Endothelial cell of umbilical vein (primary cell): ENCODE data around the gene FKBP14. TPM values are rescaled to one million over a fixed set of nuclear protein-coding genes. Genes with fewer than 3 reads are reported as not detected.

Experiments used
- BruUV-seq: library from RNA; stranded (reverse); fragments of 400-500 nt; replicated peaks from 2 replicates; lab custom pipeline; 2021; lab: Mats Ljungman, UMichigan
- CTCF ChIA-PET: fragments of 300-600, 350-600 bp; sonication (Branson Sonifier 250); formaldehyde crosslinking; loops from one replicate; lab custom pipeline; 2021; ENCODE audit warnings: antibody characterized with exemption, inconsistent platforms; lab: Charles Lee
- POLR2A ChIA-PET: fragments of 300-600, 350-600 bp; sonication (Branson Sonifier 250); formaldehyde crosslinking; loops from one replicate; lab custom pipeline; 2021; ENCODE audit warnings: antibody characterized with exemption, inconsistent platforms; lab: Charles Lee
- DNase-seq: peaks from one replicate; pipeline ENCODE4 v3.0.0-alpha.2; 2011; ENCODE audit warnings: low read depth, low spot score
- FAIRE-seq: peaks from 2 replicates; lab custom pipeline; 2011; peaks lifted over from hg19 to GRCh38; lab: Jason Lieb, UNC
- H2AFZ ChIP-seq: 2 replicates; pipeline ENCODE4 v1.6.0; 2012; ENCODE audit warnings: low read depth, low read length, control low read depth, inconsistent platforms
- H3K27ac ChIP-seq: 2 replicates; pipeline ENCODE4 v1.5.1; 2011; ENCODE audit warnings: low read depth, mild to moderate bottlenecking, control low read depth, low read length, moderate library complexity; ENCODE audit not compliant: insufficient read depth
- H3K27me3 ChIP-seq, 2 experiments: 2 replicates each; pipeline versions ENCODE4 v1.6.0 to v1.6.1; 2011; ENCODE audit warnings: low read length in 2 of 2, mixed read lengths in 1 of 2; ENCODE audit not compliant: control insufficient read depth in 2 of 2, insufficient read depth in 2 of 2
- H3K36me3 ChIP-seq, 2 experiments: 2 replicates in 1 of 2; 3 replicates in 1 of 2; pipeline ENCODE4 v1.5.1; 2011; ENCODE audit warnings: low read length in 2 of 2, mild to moderate bottlenecking in 1 of 2, moderate library complexity in 1 of 2; ENCODE audit not compliant: control insufficient read depth in 2 of 2, insufficient read depth in 2 of 2; ENCODE audit errors: extremely low read depth in 1 of 2
- H3K4me1 ChIP-seq: 3 replicates; pipeline ENCODE4 v1.5.1; 2011; ENCODE audit warnings: mild to moderate bottlenecking, low read length; ENCODE audit not compliant: control insufficient read depth, insufficient read depth; ENCODE audit errors: extremely low read depth
- H3K4me2 ChIP-seq: 2 replicates; pipeline ENCODE4 v1.6.1; 2011; ENCODE audit warnings: low read length, control low read depth, mixed read lengths; ENCODE audit not compliant: insufficient read depth
- H3K4me3 ChIP-seq, 3 experiments: fragments of 200-600 bp in 1 of 3; sonication (generic), shearing (Covaris generic) in 1 of 3; replicated peaks in 1 of 3; 2 replicates each; pipeline ENCODE4 v1.5.1; 2011 to 2016; ENCODE audit warnings: control low read depth in 3 of 3, low read length in 3 of 3, mild to moderate bottlenecking in 2 of 3, inconsistent platforms in 1 of 3, low read depth in 1 of 3, moderate library complexity in 1 of 3; ENCODE audit not compliant: insufficient read depth in 1 of 3
- H3K79me2 ChIP-seq: 2 replicates; pipeline ENCODE4 v1.6.0; 2012; ENCODE audit warnings: low read length, inconsistent platforms; ENCODE audit not compliant: control insufficient read depth, insufficient read depth
- H3K9ac ChIP-seq: replicated peaks from 2 replicates; pipeline ENCODE3; 2011; ENCODE audit warnings: low read length, control low read depth; ENCODE audit not compliant: insufficient read depth; ENCODE audit errors: extremely low read depth
- H3K9me1 ChIP-seq: replicated peaks from 3 replicates; pipeline ENCODE4 v1.6.0; 2011; ENCODE audit warnings: mild to moderate bottlenecking, low read length; ENCODE audit not compliant: control insufficient read depth, insufficient read depth; ENCODE audit errors: extremely low read depth
- H3K9me3 ChIP-seq: replicated peaks from 2 replicates; pipeline ENCODE4 v1.5.1; 2012; ENCODE audit warnings: low read length, inconsistent platforms; ENCODE audit not compliant: control insufficient read depth, insufficient read depth
- H4K20me1 ChIP-seq: replicated peaks from 2 replicates; pipeline ENCODE3; 2011; ENCODE audit warnings: mild to moderate bottlenecking, low read length; ENCODE audit not compliant: control insufficient read depth, insufficient read depth; ENCODE audit errors: extremely low read depth
- EZH2 ChIP-seq: IDR thresholded peaks from 2 replicates; pipeline ENCODE4 v1.6.1; 2012; ENCODE audit warnings: borderline replicate concordance, low read depth, mild to moderate bottlenecking, moderate library complexity, low read length, inconsistent platforms; ENCODE audit not compliant: severe bottlenecking
- FOS ChIP-seq: IDR thresholded peaks from 2 replicates; pipeline ENCODE4 v1.6.1; 2011; ENCODE audit warnings: mild to moderate bottlenecking, low read length, moderate library complexity, borderline replicate concordance; ENCODE audit not compliant: insufficient read depth
- GATA2 ChIP-seq: IDR thresholded peaks from 2 replicates; pipeline ENCODE4 v1.7.0; 2011; ENCODE audit warnings: low read depth, mild to moderate bottlenecking, moderate library complexity, mixed read lengths, low read length; ENCODE audit not compliant: insufficient read length, insufficient read depth
- JUN ChIP-seq: IDR thresholded peaks from 2 replicates; pipeline ENCODE4 v1.6.1; 2011; ENCODE audit warnings: borderline replicate concordance, low read depth; ENCODE audit not compliant: insufficient read length, insufficient read depth
- MYC ChIP-seq: IDR thresholded peaks from one replicate; pipeline ENCODE4 v1.6.1; 2011; ENCODE audit warnings: mild to moderate bottlenecking, low read depth, low read length
- POLR2A ChIP-seq: IDR thresholded peaks from 2 replicates; pipeline ENCODE4 v1.6.1; 2012; ENCODE audit warnings: low read depth, mild to moderate bottlenecking, control low read depth, low read length
- POLR2AphosphoS5 ChIP-seq: IDR thresholded peaks from 2 replicates; pipeline ENCODE4 v1.6.1; 2012; ENCODE audit warnings: low read depth, mild to moderate bottlenecking, control low read depth, low read length, moderate library complexity; ENCODE audit not compliant: insufficient read depth
- dilution Hi-C: fragments of 300-500 bp; cut with MboI; formaldehyde crosslinking; loops from one replicate; pipeline ENCODE4 v1.15.0; 2019; ENCODE audit warnings: low sequenced_read_pairs; ENCODE audit not compliant: extremely low pct_ligation_motif_present
- intact Hi-C: fragments of 100-400 bp; cut with micrococcal nuclease; formaldehyde crosslinking; loops from one replicate; pipeline ENCODE4 v1.10.0; 2022
- polyA plus RNA-seq, 4 experiments: library from polyadenylated mRNA; depleted of rRNA in 3 of 4; stranded (reverse) in 3 of 4; unstranded in 1 of 4; fragments of >200 nt; gene quantifications; 2 replicates each; pipeline versions ENCODE4 v1.2.1 to v1.2.3, GENCODE V29; 2011 to 2012; ENCODE audit warnings: missing spikeins in 1 of 4
- total RNA-seq: library from RNA; stranded (reverse); gene quantifications from 2 replicates; pipeline ENCODE4 v1.2.3, GENCODE V29; 2021
- TF ChIP-seq, protein P1 (sequence below): IDR thresholded peaks from 2 replicates; pipeline ENCODE4 v1.6.1; 2011; ENCODE audit not compliant: insufficient read depth, insufficient read length
- TF ChIP-seq, protein P2 (sequence below), 2 donors: IDR thresholded peaks; 1 replicate in 1 of 2; 2 replicates in 1 of 2; pipeline ENCODE4 v1.5.1; 2011; ENCODE audit warnings: low read length in 2 of 2, mild to moderate bottlenecking in 2 of 2, moderate library complexity in 2 of 2, control low read depth in 1 of 2, inconsistent platforms in 1 of 2, low read depth in 1 of 2; ENCODE audit not compliant: insufficient read depth in 1 of 2; ENCODE audit errors: extremely low read depth in 1 of 2

The FKBP14 gene
- total and polyA plus RNA-seq, 2 donors (not counting 3 experiments of a cell fraction or from before 2014, with no cell fraction given): 9.8 to 37.4 TPM

DNA sequence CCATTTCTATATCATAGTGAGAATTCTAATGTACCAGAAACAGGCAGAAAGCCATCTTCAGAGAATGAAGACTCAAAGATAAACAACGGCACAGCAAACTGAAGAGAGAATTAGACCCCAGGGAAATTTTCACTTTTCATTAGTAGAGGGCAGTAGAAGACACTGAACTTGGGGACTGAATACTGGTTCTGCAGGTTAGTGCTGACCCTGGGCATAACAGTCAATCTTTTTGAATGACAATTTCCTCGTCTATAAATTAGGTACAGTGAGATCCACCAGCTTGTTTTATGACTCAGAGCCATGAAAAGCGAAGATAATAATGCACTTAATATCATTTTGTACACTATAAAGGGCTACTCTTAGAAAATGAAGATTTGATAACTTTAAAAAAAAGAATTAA lies 13.7 kb downstream of the FKBP14 start:
- POLR2A ChIA-PET: no interaction called here
- no peak overlapping the region for H3K27ac ChIP-seq
- no peaks in the 10 kb centered on the region for H4K20me1 ChIP-seq
- no peaks in the 10 kb centered on the region for H3K4me1 ChIP-seq
- H3K9ac ChIP-seq: no peak overlapping the region
- CTCF ChIA-PET: no interaction called here
- H3K9me3 ChIP-seq: no peaks in the 10 kb centered on the region
- dilution Hi-C loops: no loop called here
- H3K4me2 ChIP-seq: no peak overlapping the region
- no TSS peak for BruUV-seq
- H3K79me2 ChIP-seq: no peaks in the 10 kb centered on the region
- DNase-seq (no peak), FAIRE-seq (no peak)
- TF ChIP-seq POLR2A: no peak
- TF ChIP-seq EZH2: no peak
- no peak for TF ChIP-seq FOS
- no peak for TF ChIP-seq JUN
- TF ChIP-seq GATA2: no peak
- TF ChIP-seq, protein P1, sequence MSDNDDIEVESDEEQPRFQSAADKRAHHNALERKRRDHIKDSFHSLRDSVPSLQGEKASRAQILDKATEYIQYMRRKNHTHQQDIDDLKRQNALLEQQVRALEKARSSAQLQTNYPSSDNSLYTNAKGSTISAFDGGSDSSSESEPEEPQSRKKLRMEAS: no peak
- TF ChIP-seq, protein P2, sequence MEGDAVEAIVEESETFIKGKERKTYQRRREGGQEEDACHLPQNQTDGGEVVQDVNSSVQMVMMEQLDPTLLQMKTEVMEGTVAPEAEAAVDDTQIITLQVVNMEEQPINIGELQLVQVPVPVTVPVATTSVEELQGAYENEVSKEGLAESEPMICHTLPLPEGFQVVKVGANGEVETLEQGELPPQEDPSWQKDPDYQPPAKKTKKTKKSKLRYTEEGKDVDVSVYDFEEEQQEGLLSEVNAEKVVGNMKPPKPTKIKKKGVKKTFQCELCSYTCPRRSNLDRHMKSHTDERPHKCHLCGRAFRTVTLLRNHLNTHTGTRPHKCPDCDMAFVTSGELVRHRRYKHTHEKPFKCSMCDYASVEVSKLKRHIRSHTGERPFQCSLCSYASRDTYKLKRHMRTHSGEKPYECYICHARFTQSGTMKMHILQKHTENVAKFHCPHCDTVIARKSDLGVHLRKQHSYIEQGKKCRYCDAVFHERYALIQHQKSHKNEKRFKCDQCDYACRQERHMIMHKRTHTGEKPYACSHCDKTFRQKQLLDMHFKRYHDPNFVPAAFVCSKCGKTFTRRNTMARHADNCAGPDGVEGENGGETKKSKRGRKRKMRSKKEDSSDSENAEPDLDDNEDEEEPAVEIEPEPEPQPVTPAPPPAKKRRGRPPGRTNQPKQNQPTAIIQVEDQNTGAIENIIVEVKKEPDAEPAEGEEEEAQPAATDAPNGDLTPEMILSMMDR (IDR thresholded peaks at IDR 0.05; ENCODE audit: extremely low read depth in 1 of 2, insufficient read depth in 1 of 2, low read depth in 1 of 2, low read length in 2 of 2): no peak
- no peak for TF ChIP-seq MYC
- TF ChIP-seq POLR2AphosphoS5: no peak
- H3K27me3 ChIP-seq: no peaks in the 10 kb centered on the region
- H3K4me3 ChIP-seq: no peak overlapping the region
- intact Hi-C loops: no loop called here
- peaks cover 2 to 3% of the 10 kb centered on the region in 2 experiments for H3K36me3 ChIP-seq
- no peaks in the 10 kb centered on the region for H3K9me1 ChIP-seq
- no peak overlapping the region for H2AFZ ChIP-seq
